ENCODE results near the gene ATP13A1. TPM values are rescaled to one million over a fixed set of nuclear protein-coding genes. Genes with fewer than 3 reads are reported as not detected.
"Not testable (repeated sequence)": the region's sequence is repeated elsewhere in the genome, so short reads cannot be mapped to it uniquely, and the experiment has no call there.

ATP13A1 gene
- polyA plus RNA-seq, 1 experiment: 27.9 TPM

DNA sequence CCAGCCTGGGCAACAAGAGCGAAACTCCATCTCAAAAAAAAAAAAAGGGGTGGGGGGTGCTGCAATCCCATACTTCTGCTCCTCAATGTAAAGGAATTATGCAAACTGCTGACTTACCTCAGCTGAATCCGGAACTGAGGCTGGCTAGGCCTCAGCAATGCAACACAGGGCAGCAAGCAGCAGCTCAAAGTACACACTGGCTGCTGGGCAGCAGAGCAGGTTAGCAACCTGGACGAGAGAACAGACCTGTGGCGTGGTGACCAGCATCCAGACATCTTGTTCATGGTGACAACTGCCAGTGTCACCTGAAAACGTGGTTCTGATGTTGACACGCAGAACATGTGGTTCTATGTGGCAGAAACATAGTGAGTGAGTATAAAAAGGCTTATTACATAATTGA is 41.4 kb upstream of the ATP13A1 start:
- CTCF ChIA-PET: no interaction called here
- Histone ChIP-seq H3K36me3 (ENCODE audit: control insufficient read depth, insufficient read depth, low read length) (no peaks in the 10 kb centered on the region; the same call in 1 of the 2 replicates), H3K4me3 (ENCODE audit: low read depth, low read length) (no peak overlapping the region), H3K27me3 (ENCODE audit: control insufficient read depth, insufficient read depth, low read length) (no peaks in the 10 kb centered on the region)
- TF ChIP-seq, protein P1, sequence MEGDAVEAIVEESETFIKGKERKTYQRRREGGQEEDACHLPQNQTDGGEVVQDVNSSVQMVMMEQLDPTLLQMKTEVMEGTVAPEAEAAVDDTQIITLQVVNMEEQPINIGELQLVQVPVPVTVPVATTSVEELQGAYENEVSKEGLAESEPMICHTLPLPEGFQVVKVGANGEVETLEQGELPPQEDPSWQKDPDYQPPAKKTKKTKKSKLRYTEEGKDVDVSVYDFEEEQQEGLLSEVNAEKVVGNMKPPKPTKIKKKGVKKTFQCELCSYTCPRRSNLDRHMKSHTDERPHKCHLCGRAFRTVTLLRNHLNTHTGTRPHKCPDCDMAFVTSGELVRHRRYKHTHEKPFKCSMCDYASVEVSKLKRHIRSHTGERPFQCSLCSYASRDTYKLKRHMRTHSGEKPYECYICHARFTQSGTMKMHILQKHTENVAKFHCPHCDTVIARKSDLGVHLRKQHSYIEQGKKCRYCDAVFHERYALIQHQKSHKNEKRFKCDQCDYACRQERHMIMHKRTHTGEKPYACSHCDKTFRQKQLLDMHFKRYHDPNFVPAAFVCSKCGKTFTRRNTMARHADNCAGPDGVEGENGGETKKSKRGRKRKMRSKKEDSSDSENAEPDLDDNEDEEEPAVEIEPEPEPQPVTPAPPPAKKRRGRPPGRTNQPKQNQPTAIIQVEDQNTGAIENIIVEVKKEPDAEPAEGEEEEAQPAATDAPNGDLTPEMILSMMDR (IDR thresholded peaks at IDR 0.05; ENCODE audit: insufficient read depth, low read depth, low read length): no peak
- POLR2A ChIA-PET: no interaction called here
- no peak for DNase-seq (ENCODE audit: low read depth)

DNA sequence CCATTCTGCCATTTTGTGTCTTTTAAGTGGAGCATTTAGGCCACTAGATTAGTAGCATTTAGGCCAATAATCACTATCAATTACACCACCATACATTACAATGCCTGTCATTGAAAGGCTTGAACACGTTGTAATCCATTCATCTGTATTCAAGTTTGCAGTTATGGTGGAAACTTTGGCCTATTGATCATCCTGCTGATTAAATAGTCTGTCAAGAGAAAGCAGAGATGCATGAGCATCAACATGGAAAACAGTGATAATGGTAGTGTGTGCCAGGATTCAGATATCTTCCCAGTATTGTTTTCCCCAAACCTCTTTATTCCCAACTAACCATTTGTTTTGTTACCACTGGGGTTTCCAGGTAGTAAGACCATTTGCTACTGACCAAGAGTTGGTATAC is 37.0 kb upstream of the ATP13A1 start:
- H3K4me3 ChIP-seq (ENCODE audit: low read depth, low read length); POLR2A ChIA-PET; H3K27me3 ChIP-seq (ENCODE audit: control insufficient read depth, insufficient read depth, low read length); H3K36me3 ChIP-seq (ENCODE audit: control insufficient read depth, insufficient read depth, low read length); DNase-seq (ENCODE audit: low read depth); CTCF ChIA-PET: not testable (repeated sequence)

DNA sequence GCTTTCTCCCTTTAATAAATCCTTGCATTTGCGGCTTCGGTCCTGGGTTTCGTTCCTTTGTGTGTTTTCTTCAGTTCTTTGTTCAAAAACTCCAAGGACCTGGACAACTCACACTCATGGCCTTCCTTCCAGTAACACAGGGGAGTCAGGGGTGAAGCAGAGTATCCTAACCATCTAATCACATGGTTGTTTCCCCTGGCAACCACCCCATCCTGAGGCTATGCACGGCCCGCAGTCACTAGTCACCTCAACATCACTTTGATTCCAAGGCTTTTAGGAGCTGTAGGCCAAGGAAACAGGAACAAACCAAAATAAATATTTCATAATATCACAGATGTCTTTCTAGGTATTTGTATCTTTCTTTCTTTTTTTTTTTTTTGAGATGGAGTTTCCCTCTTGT is 34.1 kb upstream of the ATP13A1 start:
- Histone ChIP-seq H3K4me3 (ENCODE audit: low read depth, low read length) (no peak overlapping the region), H3K36me3 (ENCODE audit: control insufficient read depth, insufficient read depth, low read length) (no peaks in the 10 kb centered on the region), H3K27me3 (ENCODE audit: control insufficient read depth, insufficient read depth, low read length) (no peaks in the 10 kb centered on the region)
- DNase-seq (ENCODE audit: low read depth): no peak
- TF ChIP-seq, protein P1 (IDR thresholded peaks at IDR 0.05; ENCODE audit: insufficient read depth, low read depth, low read length): no peak
- POLR2A ChIA-PET: no interaction called here
- CTCF ChIA-PET: no interaction called here

DNA sequence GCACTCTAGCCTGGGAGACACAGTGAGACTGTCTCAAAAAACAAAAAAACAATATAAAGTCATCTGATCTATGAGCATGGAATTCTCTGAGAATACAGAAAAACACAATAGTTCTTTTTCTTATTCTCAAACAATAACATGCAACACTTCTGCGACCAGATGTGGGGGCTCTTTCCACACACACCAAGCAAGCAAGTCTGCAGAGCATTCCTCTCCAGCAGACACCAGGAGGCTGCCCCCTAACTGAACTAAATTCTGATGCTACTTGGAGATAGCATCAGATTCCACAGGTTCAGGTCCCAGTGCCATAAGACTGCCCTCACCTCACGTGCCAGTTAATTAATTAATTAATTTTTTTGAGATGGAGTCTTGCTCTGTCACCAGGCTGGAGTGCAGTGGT is 32.9 kb upstream of the ATP13A1 start:
- ChIA-PET CTCF (no interaction called here), POLR2A (no interaction called here)
- H3K36me3 ChIP-seq (ENCODE audit: control insufficient read depth, insufficient read depth, low read length): no peaks in the 10 kb centered on the region
- no peak overlapping the region for H3K4me3 ChIP-seq (ENCODE audit: low read depth, low read length)
- no peak for DNase-seq (ENCODE audit: low read depth)
- TF ChIP-seq, protein P1 (IDR thresholded peaks at IDR 0.05; ENCODE audit: insufficient read depth, low read depth, low read length): no peak
- H3K27me3 ChIP-seq (ENCODE audit: control insufficient read depth, insufficient read depth, low read length): no peaks in the 10 kb centered on the region

DNA sequence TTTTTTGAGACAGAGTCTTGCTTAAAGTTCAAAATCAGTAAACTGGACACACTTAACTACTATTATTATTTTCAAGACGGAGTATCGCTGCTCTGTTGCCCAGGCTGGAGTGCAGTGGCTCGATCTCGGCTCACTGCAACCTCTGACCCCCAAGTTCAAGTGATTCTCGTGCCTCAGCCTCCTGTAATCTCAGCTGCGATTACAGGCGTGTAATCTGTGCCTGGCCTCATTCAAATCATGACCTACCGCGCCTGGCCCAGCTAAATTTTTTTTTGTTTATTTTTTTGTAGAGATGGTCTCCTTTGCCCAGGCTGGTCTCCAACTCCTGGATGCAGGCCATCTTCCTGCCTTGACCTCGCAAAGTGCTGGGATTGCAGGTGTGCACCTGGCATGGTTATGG is 28.2 kb upstream of the ATP13A1 start:
- Histone ChIP-seq H3K27me3 (ENCODE audit: control insufficient read depth, insufficient read depth, low read length) (no peaks in the 10 kb centered on the region), H3K4me3 (ENCODE audit: low read depth, low read length) (no peak overlapping the region), H3K36me3 (ENCODE audit: control insufficient read depth, insufficient read depth, low read length) (no peaks in the 10 kb centered on the region)
- POLR2A ChIA-PET: no interaction called here
- TF ChIP-seq, protein P1 (IDR thresholded peaks at IDR 0.05; ENCODE audit: insufficient read depth, low read depth, low read length): no peak
- CTCF ChIA-PET: no interaction called here
- no peak for DNase-seq (ENCODE audit: low read depth)

DNA sequence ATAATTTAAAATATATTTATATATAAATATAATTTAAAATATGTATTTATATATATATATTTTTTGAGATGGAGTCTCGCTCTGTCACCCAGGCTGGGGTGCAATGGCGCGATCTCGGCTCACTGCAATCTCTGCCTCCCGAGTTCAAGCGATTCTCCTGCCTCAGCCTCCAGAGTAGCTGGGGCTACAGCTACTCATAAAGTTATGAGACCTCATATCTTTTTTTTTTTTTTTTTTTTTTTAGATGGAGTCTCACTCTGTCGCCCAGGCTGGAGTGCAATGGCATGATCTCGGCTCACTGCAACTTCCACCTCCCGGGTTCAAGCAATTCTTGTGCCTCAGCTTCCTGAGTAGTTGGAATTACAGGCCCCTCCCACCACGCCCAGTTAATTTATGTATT is 25.5 kb upstream of the ATP13A1 start:
- H3K36me3 ChIP-seq (ENCODE audit: control insufficient read depth, insufficient read depth, low read length); CTCF ChIA-PET; H3K4me3 ChIP-seq (ENCODE audit: low read depth, low read length); POLR2A ChIA-PET; DNase-seq (ENCODE audit: low read depth); H3K27me3 ChIP-seq (ENCODE audit: control insufficient read depth, insufficient read depth, low read length): not testable (repeated sequence)
